Skeletal muscle cell (primary cell): ENCODE results near the gene EVPLL.
"Not testable (repeated sequence)": the region's sequence is repeated elsewhere in the genome, so short reads cannot be mapped to it uniquely, and the experiment has no call there.

ENCODE experiments used
- DNase-seq: peaks from one replicate; pipeline ENCODE4 v3.0.0-alpha.2; 2010; ENCODE audit warnings: low read depth
- H3K4me3 ChIP-seq: 2 replicates; pipeline ENCODE4 v1.5.1; 2011; ENCODE audit warnings: low read depth, mild to moderate bottlenecking, control low read depth, low read length, moderate library complexity

Gene EVPLL

GRCh38 chr17:18412001-18412538, 34.5 kb downstream of the EVPLL start:
- not testable (repeated sequence) for DNase-seq
- peak overlapping the region; percentile 54 for H3K4me3 ChIP-seq

DNA sequence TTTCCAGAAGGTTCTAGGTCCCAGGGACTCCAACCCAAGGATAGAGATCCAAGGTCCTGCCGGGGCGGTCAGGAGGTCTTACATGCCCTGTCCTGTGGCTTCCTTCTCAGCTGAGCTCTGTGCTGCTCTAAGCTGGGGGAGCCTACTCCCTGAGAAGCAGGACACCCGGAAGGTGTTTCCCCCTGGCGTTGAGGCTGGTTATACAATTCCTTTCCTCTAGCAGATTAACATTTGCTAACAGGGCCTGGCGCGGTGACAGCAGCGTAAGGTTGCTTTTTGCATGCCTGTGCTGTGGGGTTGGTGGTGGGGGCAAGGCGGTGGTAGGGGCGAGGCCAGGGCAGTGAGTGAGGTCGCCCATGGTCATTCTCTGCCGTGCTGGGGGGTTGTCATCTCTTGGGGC, 43.9 kb downstream of the EVPLL start:
- not testable (repeated sequence) for H3K4me3 ChIP-seq, DNase-seq

- not testable (repeated sequence) for H3K4me3 ChIP-seq, DNase-seq
Measured at GRCh38 chr17:18422464-18422863, 44.9 kb downstream of the EVPLL start.

DNA sequence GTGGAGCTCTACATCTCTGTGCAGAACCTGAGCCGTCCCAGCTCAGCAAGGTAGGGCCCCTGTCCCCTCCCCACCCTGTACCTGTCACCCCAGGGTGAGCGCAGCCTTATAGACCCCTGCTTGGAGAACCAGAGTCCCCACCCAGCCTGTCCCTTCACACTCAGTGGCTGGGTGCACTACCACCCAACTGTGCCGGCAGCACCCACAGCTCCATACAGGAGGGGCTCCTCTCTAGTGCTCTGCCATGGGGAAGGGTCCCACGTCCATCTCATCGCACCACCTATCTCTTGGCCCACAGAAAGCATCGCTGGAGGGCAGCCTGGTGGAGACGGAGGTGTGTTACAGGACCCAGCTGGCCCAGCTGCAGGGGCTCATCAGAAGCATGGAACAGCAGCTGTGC, 45.4 kb downstream of the EVPLL start:
- not testable (repeated sequence) for H3K4me3 ChIP-seq, DNase-seq

DNA sequence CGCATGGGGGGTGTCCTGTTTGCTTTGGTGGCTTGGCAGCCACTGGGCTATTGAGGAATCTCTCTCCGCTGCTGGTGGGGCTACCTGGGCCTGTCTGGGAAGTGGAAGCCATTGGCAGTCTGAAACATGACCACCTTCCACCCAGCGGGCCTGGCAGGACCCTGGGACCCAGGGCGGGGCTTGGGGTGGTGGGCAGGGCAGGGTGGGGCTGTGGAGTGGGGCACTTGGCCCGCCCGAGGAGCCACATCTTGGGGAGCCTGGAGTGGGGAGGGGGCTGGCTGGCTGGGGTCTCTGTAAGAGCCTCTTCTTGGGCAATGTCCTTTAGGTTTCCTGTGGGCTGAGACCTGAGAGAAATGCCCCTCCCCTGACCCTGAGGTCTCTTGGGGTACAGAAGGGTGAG, 48.0 kb downstream of the EVPLL start:
- DNase-seq, H3K4me3 ChIP-seq: not testable (repeated sequence)

DNA sequence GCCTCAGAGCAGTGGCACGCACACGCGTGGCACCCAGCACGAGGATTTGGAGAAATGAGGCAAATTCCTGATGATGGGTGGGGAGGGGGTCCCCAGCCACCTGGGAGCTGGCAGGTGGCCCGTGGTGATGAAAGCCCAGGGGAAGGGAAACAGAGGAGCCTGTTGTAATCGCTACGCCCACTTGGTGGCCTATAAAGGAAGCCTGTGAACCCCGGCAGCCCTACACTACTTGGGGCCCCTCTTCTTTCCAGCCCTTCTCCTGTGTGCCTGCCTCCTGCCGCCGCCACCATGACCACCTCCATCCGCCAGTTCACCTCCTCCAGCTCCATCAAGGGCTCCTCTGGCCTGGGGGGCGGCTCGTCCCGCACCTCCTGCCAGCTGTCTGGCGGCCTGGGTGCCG, 49.1 kb downstream of the EVPLL start:
- not testable (repeated sequence) for DNase-seq, H3K4me3 ChIP-seq

DNA sequence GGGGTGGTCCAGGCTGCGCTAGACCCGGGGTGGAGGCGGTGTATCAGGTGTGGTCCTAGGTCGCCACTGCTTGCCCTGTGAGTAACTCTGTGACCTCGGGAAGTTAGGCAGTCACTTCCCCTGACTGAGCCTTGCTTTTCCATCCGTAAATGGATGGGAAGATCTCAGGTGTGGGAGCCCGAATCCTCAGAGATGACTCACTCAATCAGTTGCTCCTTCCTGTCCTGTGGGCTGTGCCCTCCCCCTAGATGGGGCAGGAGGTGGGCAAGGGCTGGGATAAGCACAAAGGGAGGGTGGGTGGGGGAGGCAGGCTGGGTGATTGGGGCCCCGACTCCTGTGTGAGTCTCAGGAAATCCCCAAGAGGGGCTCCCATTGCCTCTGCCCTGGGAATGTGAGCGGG, 54.6 kb downstream of the EVPLL start:
- DNase-seq: not testable (repeated sequence)

More for the DNA sequence above, 54.6 kb downstream of the EVPLL start:
- H3K4me3 ChIP-seq: not testable (repeated sequence)
